Fibroblast of lung (primary cell): ENCODE results near the gene SLC25A18. TPM values are rescaled to one million over a fixed set of nuclear protein-coding genes. Genes with fewer than 3 reads are reported as not detected.

Experiments used
- DNase-seq, 2 donors: peaks; one replicate each; pipeline versions ENCODE4 v3.0.0 to v3.0.0-alpha.2; 2010; ENCODE audit warnings: low read depth in 2 of 2
- H2AFZ ChIP-seq: 2 replicates; pipeline ENCODE4 v1.5.1; 2012; ENCODE audit warnings: low read length, control low read depth, inconsistent platforms
- H3K27ac ChIP-seq: 2 replicates; pipeline ENCODE4 v1.5.1; 2011; ENCODE audit warnings: low read length, control low read depth; ENCODE audit not compliant: insufficient read depth
- H3K27me3 ChIP-seq: 2 replicates; pipeline ENCODE4 v1.5.1; 2011; ENCODE audit warnings: mild to moderate bottlenecking, low read length; ENCODE audit not compliant: control insufficient read depth, insufficient read depth
- H3K36me3 ChIP-seq: 2 replicates; pipeline ENCODE4 v1.5.1; 2011; ENCODE audit warnings: low read length; ENCODE audit not compliant: control insufficient read depth, insufficient read depth
- H3K4me1 ChIP-seq: 2 replicates; pipeline ENCODE4 v1.5.1; 2011; ENCODE audit warnings: low read length; ENCODE audit not compliant: control insufficient read depth, insufficient read depth; ENCODE audit errors: extremely low read depth
- H3K4me2 ChIP-seq: 2 replicates; pipeline ENCODE4 v1.5.1; 2011; ENCODE audit warnings: low read length, control low read depth; ENCODE audit not compliant: insufficient read depth; ENCODE audit errors: extremely low read depth
- H3K4me3 ChIP-seq, 4 experiments: fragments of 200-600 bp in 1 of 4; sonication (generic) in 1 of 4; replicated peaks in 1 of 4; 2 replicates each; pipeline ENCODE4 v1.5.1; 2011 to 2016; ENCODE audit warnings: low read length in 4 of 4, low read depth in 3 of 4, mild to moderate bottlenecking in 3 of 4, control low read depth in 2 of 4, inconsistent platforms in 1 of 4, mixed read lengths in 1 of 4; ENCODE audit not compliant: insufficient read depth in 1 of 4; ENCODE audit errors: control extremely low read depth in 1 of 4
- H3K79me2 ChIP-seq: 2 replicates; pipeline ENCODE4 v1.5.1; 2012; ENCODE audit warnings: mild to moderate bottlenecking, low read length, inconsistent platforms; ENCODE audit not compliant: control insufficient read depth, insufficient read depth
- H3K9ac ChIP-seq: 2 replicates; pipeline ENCODE4 v1.5.1; 2011; ENCODE audit warnings: mild to moderate bottlenecking, low read length, control low read depth; ENCODE audit not compliant: insufficient read depth
- H3K9me3 ChIP-seq: 2 replicates; pipeline ENCODE4 v1.5.1; 2012; ENCODE audit warnings: low read depth, low read length; ENCODE audit not compliant: control insufficient read depth, insufficient read depth
- H4K20me1 ChIP-seq: 2 replicates; pipeline ENCODE4 v1.5.1; 2011; ENCODE audit warnings: low read length; ENCODE audit not compliant: control insufficient read depth, insufficient read depth; ENCODE audit errors: extremely low read depth
- CTCF ChIP-seq, 2 donors: IDR thresholded peaks in 1 of 2; conservative IDR thresholded peaks in 1 of 2; 1 replicate in 1 of 2; 2 replicates in 1 of 2; pipeline ENCODE4 v1.5.1; 2011 to 2012; ENCODE audit warnings: low read length in 2 of 2, control low read depth in 1 of 2, inconsistent platforms in 1 of 2, low read depth in 1 of 2, mild to moderate bottlenecking in 1 of 2
- EZH2 ChIP-seq: IDR thresholded peaks from 2 replicates; pipeline ENCODE4 v1.5.1; 2012; ENCODE audit warnings: low read length, control low read depth, mild to moderate bottlenecking; ENCODE audit errors: missing control alignments
- polyA plus RNA-seq, 2 donors: library from polyadenylated mRNA; depleted of rRNA in 1 of 2; stranded (reverse) in 1 of 2; unstranded in 1 of 2; fragments of >200 nt; gene quantifications; 2 replicates each; pipeline ENCODE4 v1.2.1, GENCODE V29; 2011 to 2012; ENCODE audit warnings: missing spikeins in 1 of 2
- total RNA-seq: library from RNA; depleted of rRNA; stranded (reverse); fragments of >200 nt; gene quantifications from 2 replicates; pipeline ENCODE4 v1.2.1, GENCODE V29; 2014

SLC25A18 gene
- total and polyA plus RNA-seq, 2 donors (not counting 1 experiment from before 2014, with no cell fraction given): 0.26 TPM; not detected in 1

GRCh38 chr22:17548756-17549035, 14.6 kb upstream of the SLC25A18 start:
- Histone ChIP-seq H3K9ac (no peak overlapping the region), H3K27ac (no peak overlapping the region), H2AFZ (no peak overlapping the region), H3K79me2 (no peaks in the 10 kb centered on the region), H3K36me3 (no peaks in the 10 kb centered on the region), H3K4me3 (no peak overlapping the region), H4K20me1 (no peaks in the 10 kb centered on the region), H3K4me1 (no peaks in the 10 kb centered on the region), H3K4me2 (no peak overlapping the region), H3K27me3 (no peaks in the 10 kb centered on the region), H3K9me3 (no peaks in the 10 kb centered on the region)
- TF ChIP-seq EZH2: no peak
- TF ChIP-seq CTCF (conservative IDR thresholded peaks at IDR 0.05 in 1 of 2, IDR thresholded peaks at IDR 0.05 in 1 of 2; ENCODE audit: low read depth in 1 of 2, low read length in 2 of 2): no peak
- no peak for DNase-seq

- H3K9me3 ChIP-seq: no peaks in the 10 kb centered on the region
- no peaks in the 10 kb centered on the region for H4K20me1 ChIP-seq
- no peak overlapping the region for H3K9ac ChIP-seq
- H3K27me3 ChIP-seq: no peaks in the 10 kb centered on the region
- no peaks in the 10 kb centered on the region for H3K79me2 ChIP-seq
- no peaks in the 10 kb centered on the region for H3K36me3 ChIP-seq
- H3K4me2 ChIP-seq: no peak overlapping the region
- H3K27ac ChIP-seq: no peak overlapping the region
- DNase-seq: no peak
- TF ChIP-seq CTCF (conservative IDR thresholded peaks at IDR 0.05 in 1 of 2, IDR thresholded peaks at IDR 0.05 in 1 of 2; ENCODE audit: low read depth in 1 of 2, low read length in 2 of 2) (no peak), EZH2 (no peak)
- no peak overlapping the region for H3K4me3 ChIP-seq
- H3K4me1 ChIP-seq: no peaks in the 10 kb centered on the region
- H2AFZ ChIP-seq: no peak overlapping the region
Measured at GRCh38 chr22:17549183-17549582, 14.1 kb upstream of the SLC25A18 start.

GRCh38 chr22:17549655-17550054, 13.6 kb upstream of the SLC25A18 start:
- Histone ChIP-seq H3K36me3 (no peaks in the 10 kb centered on the region), H2AFZ (no peak overlapping the region), H3K9ac (no peak overlapping the region), H3K79me2 (no peaks in the 10 kb centered on the region), H3K27ac (no peak overlapping the region), H3K27me3 (no peaks in the 10 kb centered on the region), H3K4me2 (no peak overlapping the region), H4K20me1 (no peaks in the 10 kb centered on the region), H3K4me3 (no peak overlapping the region), H3K4me1 (no peaks in the 10 kb centered on the region), H3K9me3 (no peaks in the 10 kb centered on the region)
- no peak for DNase-seq
- TF ChIP-seq CTCF (conservative IDR thresholded peaks at IDR 0.05 in 1 of 2, IDR thresholded peaks at IDR 0.05 in 1 of 2; ENCODE audit: low read depth in 1 of 2, low read length in 2 of 2) (no peak), EZH2 (no peak)
